ENCODE measurements around the gene ARHGAP30.
A peak's percentile ranks its signal among the peaks of the same experiment; 100 is the strongest.

The ARHGAP30 gene

DNA sequence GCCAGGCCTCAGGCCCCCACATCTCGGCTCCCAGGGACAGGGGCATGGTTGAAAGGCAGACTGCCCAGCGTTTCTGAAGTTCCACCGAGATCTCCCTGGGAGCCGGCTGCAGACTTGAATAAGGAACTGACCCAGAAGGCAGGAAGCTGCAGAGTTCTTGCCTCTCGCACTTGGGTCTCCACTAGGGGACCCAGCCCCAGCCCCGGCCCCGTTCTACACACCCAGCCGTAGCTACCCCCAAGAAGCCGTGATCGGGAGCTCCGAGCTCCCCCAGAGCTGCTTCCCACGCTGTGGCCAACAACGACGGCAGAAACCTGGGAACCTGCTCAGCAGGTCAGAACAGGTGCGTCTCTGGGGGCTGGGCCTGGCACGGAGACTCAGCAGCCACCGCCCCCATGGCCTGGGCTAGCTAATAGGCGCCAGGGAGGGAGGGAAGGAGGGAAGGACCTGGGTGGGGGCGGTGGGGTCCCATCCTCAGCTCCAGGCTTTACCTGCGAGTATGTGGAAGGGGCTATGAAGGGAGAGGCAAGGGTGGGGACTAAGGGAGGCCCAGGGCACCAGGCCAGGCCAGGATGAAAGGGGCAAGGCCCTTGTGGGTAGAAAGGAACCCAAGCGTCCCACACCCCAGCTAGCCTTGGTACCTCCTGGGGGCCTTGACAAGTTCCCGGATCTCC lies 19.7 kb upstream of the ARHGAP30 start, which contains the start of gene NECTIN4:
Gene NECTIN4 (minus strand): TSS at position 308 of the 674 bp plus-strand sequence. CDS start 262 bp downstream, at position 46.
- DNase-seq = no peak

- DNase-seq = no peak
Observed at GRCh38 chr1:161088587-161089110, 19.0 kb upstream of the ARHGAP30 start.

GRCh38 chr1:161086457-161086856 lies 16.8 kb upstream of the ARHGAP30 start:
- DNase-seq = no peak

GRCh38 chr1:161085165-161085564 lies 15.5 kb upstream of the ARHGAP30 start:
- no peak for DNase-seq

- DNase-seq = no peak
Observed at GRCh38 chr1:161084597-161084988, 14.9 kb upstream of the ARHGAP30 start.

GRCh38 chr1:161083748-161084596 lies 14.3 kb upstream of the ARHGAP30 start:
- DNase-seq = no peak

- DNase-seq = no peak
Observed at GRCh38 chr1:161082996-161083747, 13.5 kb upstream of the ARHGAP30 start.

GRCh38 chr1:161082483-161082882 lies 12.8 kb upstream of the ARHGAP30 start:
- no peak for DNase-seq

- DNase-seq = no peak
Observed at GRCh38 chr1:161081519-161081918, 11.8 kb upstream of the ARHGAP30 start.

GRCh38 chr1:161080441-161081405 lies 11.0 kb upstream of the ARHGAP30 start:
- DNase-seq = no peak

GRCh38 chr1:161079436-161080110 lies 9.9 kb upstream of the ARHGAP30 start:
- no peak for DNase-seq

GRCh38 chr1:161077426-161077825 lies 7.7 kb upstream of the ARHGAP30 start:
- DNase-seq = no peak

- DNase-seq = no peak
Observed at GRCh38 chr1:161076410-161076809, 6.7 kb upstream of the ARHGAP30 start.

DNA sequence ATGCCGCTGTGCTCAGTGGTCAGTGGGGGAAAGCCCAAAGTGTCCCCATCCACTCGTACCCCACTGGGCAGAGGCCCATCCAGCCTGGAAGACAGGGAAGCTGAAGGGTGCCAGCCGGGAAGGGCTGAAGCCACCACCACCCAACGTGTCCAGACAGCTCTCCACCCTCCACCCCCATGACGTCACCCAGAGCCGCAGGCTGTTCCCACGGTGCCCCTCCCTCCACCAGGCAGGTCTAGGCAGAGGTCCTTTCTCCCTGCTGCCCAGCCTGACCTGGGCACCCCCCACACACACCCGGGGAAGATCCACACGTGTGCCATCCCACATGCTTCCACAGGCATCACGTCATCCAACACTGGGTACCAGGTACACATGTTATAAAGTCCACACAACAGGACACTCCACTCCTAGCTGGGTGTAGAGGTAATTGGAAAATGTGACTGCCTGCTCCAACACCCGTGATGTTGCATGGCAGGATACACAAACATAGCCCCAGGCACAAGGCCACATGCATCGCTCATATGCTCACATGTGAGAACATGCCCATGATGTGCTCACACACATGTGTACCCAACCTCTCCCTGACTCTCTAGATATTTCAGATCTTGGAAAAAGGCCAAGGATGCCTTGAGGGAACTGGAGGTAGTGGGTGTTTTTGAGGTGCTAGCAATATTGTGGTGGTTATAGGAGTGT lies 5.1 kb upstream of the ARHGAP30 start:
- DNase-seq = no peak

- DNase-seq = no peak
Observed at GRCh38 chr1:161073474-161074121, 3.9 kb upstream of the ARHGAP30 start.

GRCh38 chr1:161072751-161073449 lies 3.2 kb upstream of the ARHGAP30 start:
- DNase-seq = no peak

DNA sequence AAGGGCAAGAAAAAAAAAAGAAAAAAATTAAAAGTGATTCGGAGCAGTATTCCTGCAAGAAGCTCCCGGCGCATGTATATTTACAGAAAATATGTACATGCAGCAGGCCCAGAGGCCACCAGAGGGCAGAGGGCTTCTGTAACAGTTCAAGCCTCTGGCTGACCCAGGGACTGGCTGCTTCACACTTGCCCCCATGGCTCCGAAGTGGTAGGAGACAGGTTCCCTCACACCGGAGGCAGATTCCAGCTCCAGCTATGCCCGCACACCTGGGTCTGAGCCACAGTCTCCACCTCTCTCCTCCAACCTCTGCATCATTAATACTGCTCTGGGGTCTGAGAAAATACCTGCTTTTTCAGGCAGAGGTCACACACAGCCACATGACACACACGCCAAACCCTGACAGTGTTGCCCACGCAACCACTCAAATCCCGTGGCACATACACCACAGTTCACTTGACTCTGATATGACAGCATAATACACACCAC lies 2.2 kb upstream of the ARHGAP30 start:
- peak; percentile 14 for DNase-seq

DNA sequence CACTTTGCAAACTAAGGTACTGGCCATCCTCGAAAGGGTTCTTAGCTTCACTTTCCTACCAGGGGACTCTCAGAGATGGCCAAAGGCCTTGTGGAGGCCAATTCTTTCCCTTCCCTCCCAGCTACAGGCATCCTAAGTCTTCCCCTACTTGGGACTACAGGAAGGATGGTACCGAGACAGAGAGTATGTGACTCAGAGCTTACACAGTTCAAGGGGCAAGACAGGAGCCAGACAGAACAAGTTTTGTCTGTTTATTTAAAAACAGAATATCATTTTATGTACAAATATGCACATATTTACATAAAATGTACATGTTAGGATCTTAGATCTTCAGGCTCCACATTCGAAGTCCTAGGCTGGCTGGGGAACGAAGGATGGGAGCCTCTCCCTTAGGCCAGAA lies 1.1 kb upstream of the ARHGAP30 start:
- no peak for DNase-seq

- no peak for DNase-seq
Observed at GRCh38 chr1:161069241-161069640, 450 bp downstream of the ARHGAP30 start.

All from midbrain (tissue), 1 donor.